Natural killer cell treated with Interleukin-12 subunit alpha and Interleukin-12 subunit beta and Interleukin-15 and Interleukin-18, amount 100 ng/mL, for 72 hours (primary cell): ENCODE data around the gene MLLT6. TPM values are rescaled to one million over a fixed set of nuclear protein-coding genes. Genes with fewer than 3 reads are reported as not detected.

ENCODE experiments used
- ATAC-seq, 2 donors: fragments of 150-1000 bp; cut with Tn5 transposase in 1 of 2; sonication (Bioruptor Pico), chemical (Tn5 transposase) in 1 of 2; 2 replicates each; pipeline ENCODE4 v1.10.0; 2021
- DNase-seq: peaks from one replicate; pipeline ENCODE4 v3.0.0; 2022; ENCODE audit warnings: low spot score
- H3K27ac Mint-ChIP-seq, 2 donors: 1 replicate in 1 of 2; 2 replicates in 1 of 2; pipeline ENCODE4 v1.8.0; 2022; ENCODE audit warnings: mixed read lengths in 2 of 2, mild to moderate bottlenecking in 1 of 2, moderate library complexity in 1 of 2
- H3K27me3 Mint-ChIP-seq, 2 donors: 1 replicate in 1 of 2; 2 replicates in 1 of 2; pipeline ENCODE4 v1.8.0; 2022; ENCODE audit warnings: mixed read lengths in 2 of 2
- H3K36me3 Mint-ChIP-seq: one replicate; pipeline ENCODE4 v1.8.0; 2022; ENCODE audit warnings: mixed read lengths
- H3K4me1 Mint-ChIP-seq, 2 donors: 1 replicate in 1 of 2; 2 replicates in 1 of 2; pipeline ENCODE4 v1.8.0; 2022; ENCODE audit warnings: low read depth in 2 of 2, mixed read lengths in 2 of 2, mild to moderate bottlenecking in 1 of 2
- H3K4me3 Mint-ChIP-seq: one replicate; pipeline ENCODE4 v1.8.0; 2022; ENCODE audit warnings: mixed read lengths
- H3K9me3 Mint-ChIP-seq: 2 replicates; pipeline ENCODE4 v1.8.0; 2022; ENCODE audit warnings: mixed read lengths
- total RNA-seq, 2 donors: library from RNA; stranded (reverse); gene quantifications; one replicate each; pipeline ENCODE4 v1.2.3, GENCODE V29; 2022

MLLT6 gene
- total RNA-seq, 2 donors from 2014 or later: 319 to 324 TPM

GRCh38 chr17:38693700-38694329 lies 11.3 kb upstream of the MLLT6 start:
- Mint-ChIP-seq H3K4me3 (no peak overlapping the region), H3K27ac (peak overlapping the region in 1 of 2 donors; percentile 8), H3K4me1 (peaks cover 23 to 25% of the 10 kb centered on the region in 2 donors), H3K9me3 (no peaks in the 10 kb centered on the region), H3K27me3 (no peaks in the 10 kb centered on the region), H3K36me3 (no peaks in the 10 kb centered on the region)
- DNase-seq (no peak), ATAC-seq (no peak)

- Mint-ChIP-seq H3K36me3 (no peaks in the 10 kb centered on the region), H3K9me3 (no peaks in the 10 kb centered on the region), H3K4me1 (peaks cover 41 to 46% of the 10 kb centered on the region in 2 donors), H3K27ac (peak overlapping the region; percentile 51 to 82), H3K4me3 (peak overlapping the region; percentile 1), H3K27me3 (no peaks in the 10 kb centered on the region)
- no peak for DNase-seq
- ATAC-seq: no peak
These were observed 7.8 kb upstream of the MLLT6 start for GRCh38 chr17:38697061-38697820.

DNA sequence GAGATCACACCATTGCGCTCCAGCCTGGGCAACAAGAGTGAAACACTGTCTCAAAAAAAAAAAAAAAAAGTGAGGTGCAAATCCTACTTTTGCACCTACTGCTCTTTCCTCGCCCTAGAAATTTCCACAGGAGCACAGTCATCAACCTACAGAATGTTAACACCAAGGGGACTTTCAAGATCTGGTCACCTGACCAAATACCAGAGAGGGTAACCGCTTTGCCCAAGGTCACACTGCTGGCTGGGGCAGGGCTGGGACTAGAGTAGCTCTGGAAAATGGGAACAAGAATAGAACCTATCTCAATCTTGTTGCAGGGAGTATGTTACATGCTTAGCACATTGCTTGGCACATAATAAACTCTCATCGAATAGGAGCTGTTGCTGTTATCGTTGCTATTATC lies 6.3 kb upstream of the MLLT6 start:
- no peak for ATAC-seq
- Mint-ChIP-seq H3K27me3 (no peaks in the 10 kb centered on the region), H3K9me3 (no peaks in the 10 kb centered on the region), H3K4me3 (peak overlapping the region; percentile 35), H3K4me1 (peaks cover 45 to 46% of the 10 kb centered on the region in 2 donors), H3K27ac (peak overlapping the region; percentile 93 to 100), H3K36me3 (no peaks in the 10 kb centered on the region)
- no peak for DNase-seq

DNA sequence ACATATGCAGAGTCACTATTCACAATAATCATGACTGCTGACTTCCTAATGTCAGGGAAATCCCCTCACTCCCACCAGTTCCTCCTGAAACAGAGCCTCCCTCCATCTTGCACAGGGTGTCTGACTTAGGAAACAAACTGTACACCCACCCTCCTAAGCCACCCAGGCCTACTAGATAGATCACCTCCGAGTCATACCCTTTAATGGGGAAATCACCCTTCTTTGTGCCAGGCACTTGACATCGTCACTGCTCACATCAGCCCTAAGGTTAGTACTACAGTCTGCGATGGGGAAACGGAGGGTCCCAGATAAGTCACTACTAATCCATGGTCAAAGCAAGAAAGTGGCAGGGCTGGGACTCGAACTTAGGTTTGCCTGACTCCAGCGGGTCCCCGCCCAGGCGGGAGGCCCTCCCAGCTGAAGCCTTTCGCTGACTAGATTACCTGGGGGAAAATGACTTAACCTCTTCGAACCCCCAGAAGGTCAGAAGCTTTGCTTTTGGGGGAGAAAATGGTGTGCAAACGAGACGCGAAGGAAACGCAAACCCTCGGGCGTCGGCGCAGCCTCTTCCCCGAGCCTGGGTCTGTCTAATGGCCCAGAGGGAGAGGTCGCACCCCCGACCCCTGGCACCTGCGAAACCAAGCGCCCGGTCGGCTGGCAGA lies 3.4 kb upstream of the MLLT6 start:
- H3K4me1 Mint-ChIP-seq: peaks cover 54 to 56% of the 10 kb centered on the region in 2 donors
- peaks cover 4% of the 10 kb centered on the region for H3K36me3 Mint-ChIP-seq
- ATAC-seq (peak; percentile 74 to 84), DNase-seq (peak; percentile 91)
- H3K9me3 Mint-ChIP-seq: no peaks in the 10 kb centered on the region
- H3K4me3 Mint-ChIP-seq: peak overlapping the region; percentile 75
- H3K27ac Mint-ChIP-seq: peak overlapping the region; percentile 93 to 100
- H3K27me3 Mint-ChIP-seq: no peaks in the 10 kb centered on the region

DNA sequence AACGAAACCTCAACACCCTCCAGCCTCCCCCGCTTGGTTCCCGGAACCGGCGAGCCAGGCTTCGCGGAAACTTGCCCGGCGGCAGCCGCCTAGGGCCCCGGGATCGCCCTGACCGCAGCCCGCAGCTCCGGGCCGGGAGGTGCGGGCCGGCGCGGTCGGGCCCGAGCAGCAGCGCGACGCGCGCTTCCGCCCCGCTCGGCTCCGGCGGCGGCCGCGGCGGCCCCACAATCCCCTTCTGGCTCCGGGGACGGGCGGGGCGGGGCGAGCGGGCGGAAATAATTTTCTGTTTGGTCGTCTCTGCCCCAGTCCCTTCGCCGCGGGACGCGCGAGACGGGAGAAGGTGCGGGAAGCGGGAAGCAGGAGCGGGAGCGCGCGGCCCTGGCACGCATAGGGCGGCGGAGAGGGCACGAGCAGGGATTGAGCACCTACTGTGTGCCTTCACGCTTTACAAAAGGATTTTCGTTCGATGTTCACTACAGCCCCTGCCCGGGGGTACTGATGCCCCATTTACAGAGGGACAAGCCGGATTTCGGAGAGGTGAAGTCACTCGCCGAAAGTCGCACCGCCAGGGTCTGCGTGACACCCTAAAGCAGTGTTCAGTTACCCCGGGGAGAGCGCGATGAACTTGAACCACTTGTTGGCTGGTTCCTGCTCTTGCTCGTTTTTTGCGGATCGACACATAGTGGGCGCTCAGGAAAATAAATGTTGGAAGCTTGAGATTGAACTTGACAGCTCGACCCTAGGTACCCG lies 2.7 kb upstream of the MLLT6 start:
- H3K27me3 Mint-ChIP-seq: no peaks in the 10 kb centered on the region
- peaks cover 8% of the 10 kb centered on the region for H3K36me3 Mint-ChIP-seq
- H3K9me3 Mint-ChIP-seq: no peaks in the 10 kb centered on the region
- peak; percentile 69 to 79 for ATAC-seq
- H3K4me1 Mint-ChIP-seq: peaks cover 52 to 56% of the 10 kb centered on the region in 2 donors
- H3K4me3 Mint-ChIP-seq: peak overlapping the region; percentile 99
- peak overlapping the region; percentile 93 to 100 for H3K27ac Mint-ChIP-seq
- peak; percentile 95 for DNase-seq

- DNase-seq (peak; percentile 70), ATAC-seq (no peak)
- H3K27me3 Mint-ChIP-seq: no peaks in the 10 kb centered on the region
These were observed 1.9 kb upstream of the MLLT6 start for GRCh38 chr17:38702916-38703741.

DNA sequence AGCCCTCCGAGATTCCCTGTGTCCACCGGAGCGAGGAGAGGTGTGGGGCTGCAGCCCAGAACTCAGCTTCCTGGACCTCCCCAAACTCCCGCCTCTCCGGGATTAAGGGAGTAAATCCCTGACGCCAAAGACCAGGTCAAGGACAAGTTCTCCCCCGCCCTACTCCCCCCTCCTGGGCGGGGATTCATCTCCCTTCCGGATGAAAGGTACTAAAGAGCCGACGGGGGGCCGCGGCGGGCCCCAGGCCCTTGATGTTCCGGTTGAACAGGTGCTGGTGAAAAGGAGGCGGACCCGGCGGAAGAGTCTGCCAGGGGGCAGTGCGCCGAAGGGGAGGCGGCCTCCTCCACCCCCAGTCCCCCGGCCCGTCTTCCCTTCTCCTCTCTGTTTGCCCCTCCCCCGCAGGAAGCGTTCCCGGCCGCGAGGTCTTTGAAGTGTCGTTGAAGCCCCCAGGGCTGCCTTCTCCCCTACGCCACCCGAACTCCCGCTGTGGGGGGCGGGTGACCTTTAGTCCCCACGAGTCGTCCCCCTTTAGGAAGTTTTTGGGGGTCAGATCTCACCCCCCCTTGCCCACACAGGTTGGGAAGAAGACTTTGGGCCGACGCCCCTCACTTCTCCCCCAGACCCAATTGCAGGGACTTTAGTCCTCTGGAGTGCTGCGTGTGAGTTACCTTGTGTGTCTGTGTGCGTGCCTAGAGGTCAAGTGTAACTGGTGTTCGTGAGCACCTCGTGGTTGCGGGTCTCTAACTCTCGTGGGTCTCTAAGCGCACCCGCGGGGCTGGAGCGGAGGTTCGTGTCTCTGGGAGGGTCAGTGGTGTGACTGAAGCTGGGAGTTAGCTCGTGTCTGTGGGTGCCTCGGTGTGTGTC lies 1.1 kb upstream of the MLLT6 start:
- ATAC-seq (peak in 1 of 2 donors; percentile 15), DNase-seq (peak; percentile 87)
- no peaks in the 10 kb centered on the region for H3K27me3 Mint-ChIP-seq
- peak overlapping the region; percentile 93 to 100 for H3K27ac Mint-ChIP-seq
- peaks cover 52 to 58% of the 10 kb centered on the region in 2 donors for H3K4me1 Mint-ChIP-seq
- peak overlapping the region; percentile 99 for H3K4me3 Mint-ChIP-seq
- H3K9me3 Mint-ChIP-seq: no peaks in the 10 kb centered on the region
- peaks cover 9% of the 10 kb centered on the region for H3K36me3 Mint-ChIP-seq

More at GRCh38 chr17:38702916-38703741, 1.9 kb upstream of the MLLT6 start:
- peaks cover 54 to 57% of the 10 kb centered on the region in 2 donors for H3K4me1 Mint-ChIP-seq
- peak overlapping the region; percentile 93 to 100 for H3K27ac Mint-ChIP-seq
- no peaks in the 10 kb centered on the region for H3K9me3 Mint-ChIP-seq
- H3K4me3 Mint-ChIP-seq: peak overlapping the region; percentile 99
- H3K36me3 Mint-ChIP-seq: peaks cover 9% of the 10 kb centered on the region

DNA sequence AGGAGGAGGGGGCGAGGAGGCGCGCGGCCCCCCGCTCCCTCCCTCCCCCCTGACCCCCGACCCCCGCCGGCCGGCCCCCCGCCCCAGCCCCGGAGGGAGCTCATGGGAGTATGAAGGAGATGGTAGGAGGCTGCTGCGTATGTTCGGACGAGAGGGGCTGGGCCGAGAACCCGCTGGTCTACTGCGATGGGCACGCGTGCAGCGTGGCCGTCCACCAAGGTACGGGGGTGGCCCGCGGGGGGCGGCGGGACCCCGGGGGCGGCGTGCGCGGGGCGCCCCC lies 390 bp downstream of the MLLT6 start:
- H3K27ac Mint-ChIP-seq: peak overlapping the region; percentile 78 to 94
- no peaks in the 10 kb centered on the region for H3K27me3 Mint-ChIP-seq
- no peaks in the 10 kb centered on the region for H3K9me3 Mint-ChIP-seq
- H3K4me3 Mint-ChIP-seq: peak overlapping the region; percentile 99
- ATAC-seq (no peak), DNase-seq (no peak)
- H3K4me1 Mint-ChIP-seq: peaks cover 54 to 60% of the 10 kb centered on the region in 2 donors
- H3K36me3 Mint-ChIP-seq: peaks cover 22% of the 10 kb centered on the region

- H3K36me3 Mint-ChIP-seq: peaks cover 25% of the 10 kb centered on the region
- H3K4me3 Mint-ChIP-seq: peak overlapping the region; percentile 99
- no peaks in the 10 kb centered on the region for H3K9me3 Mint-ChIP-seq
- H3K27me3 Mint-ChIP-seq: no peaks in the 10 kb centered on the region
- DNase-seq (no peak), ATAC-seq (no peak)
- peak overlapping the region; percentile 78 to 94 for H3K27ac Mint-ChIP-seq
- H3K4me1 Mint-ChIP-seq: peaks cover 56 to 62% of the 10 kb centered on the region in 2 donors
These were observed 881 bp downstream of the MLLT6 start for GRCh38 chr17:38705803-38706504.

GRCh38 chr17:38706505-38707216 lies 1.6 kb downstream of the MLLT6 start:
- ATAC-seq (no peak), DNase-seq (no peak)
- H3K4me1 Mint-ChIP-seq: peaks cover 56 to 60% of the 10 kb centered on the region in 2 donors
- H3K36me3 Mint-ChIP-seq: peaks cover 25% of the 10 kb centered on the region
- H3K4me3 Mint-ChIP-seq: peak overlapping the region; percentile 99
- no peaks in the 10 kb centered on the region for H3K9me3 Mint-ChIP-seq
- peak overlapping the region; percentile 78 to 94 for H3K27ac Mint-ChIP-seq
- H3K27me3 Mint-ChIP-seq: no peaks in the 10 kb centered on the region

DNA sequence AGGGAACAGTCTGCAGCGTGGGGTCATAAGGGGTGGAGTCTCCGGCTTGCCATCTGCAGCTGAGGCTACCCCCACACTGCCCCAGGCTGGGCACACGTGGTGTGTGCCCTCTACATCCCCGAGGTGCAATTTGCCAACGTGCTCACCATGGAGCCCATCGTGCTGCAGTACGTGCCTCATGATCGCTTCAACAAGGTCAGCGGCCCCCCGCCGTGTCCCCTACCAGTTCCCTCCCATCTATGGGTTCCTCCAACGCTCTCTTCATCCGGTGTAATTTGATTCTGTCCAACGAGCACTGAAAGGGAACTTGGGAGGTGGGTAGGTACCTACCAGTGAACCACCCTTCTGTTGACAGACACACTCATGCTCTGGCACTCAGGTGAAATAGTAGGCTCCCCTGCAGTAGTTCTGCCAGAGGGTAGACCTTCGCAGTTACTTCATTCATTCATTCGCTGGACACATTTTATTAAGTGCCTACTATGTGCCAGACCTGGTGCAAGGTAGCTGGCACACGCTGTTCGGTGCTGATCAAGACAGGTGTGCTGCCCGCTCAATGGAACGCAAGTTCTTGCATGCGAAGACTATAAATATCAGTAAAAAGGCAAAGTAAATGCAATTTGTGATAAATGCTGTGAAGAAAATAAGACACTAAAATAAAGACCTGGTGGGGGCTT lies 2.7 kb downstream of the MLLT6 start:
- no peaks in the 10 kb centered on the region for H3K9me3 Mint-ChIP-seq
- H3K27ac Mint-ChIP-seq: peak overlapping the region; percentile 78 to 94
- peaks cover 58 to 60% of the 10 kb centered on the region in 2 donors for H3K4me1 Mint-ChIP-seq
- DNase-seq (no peak), ATAC-seq (no peak)
- peak overlapping the region; percentile 99 for H3K4me3 Mint-ChIP-seq
- peaks cover 25% of the 10 kb centered on the region for H3K36me3 Mint-ChIP-seq
- H3K27me3 Mint-ChIP-seq: no peaks in the 10 kb centered on the region
